D721Med (cell line): ENCODE results near the gene CYP51A1.
"Not testable (repeated sequence)": the region's sequence is repeated elsewhere in the genome, so short reads cannot be mapped to it uniquely, and the experiment has no call there.

ENCODE experiments used
- DNase-seq: peaks from one replicate; pipeline ENCODE4 v3.0.0; 2011; ENCODE audit warnings: low spot score; ENCODE audit not compliant: insufficient read length
- FAIRE-seq: peaks from 2 replicates; lab custom pipeline; 2011; peaks lifted over from hg19 to GRCh38; lab: Jason Lieb, UNC
- CTCF ChIP-seq: IDR thresholded peaks from 2 replicates; pipeline ENCODE4 v1.5.1; 2012; ENCODE audit warnings: mild to moderate bottlenecking, control low read depth; ENCODE audit not compliant: insufficient read depth; ENCODE audit errors: missing control alignments

The CYP51A1 gene

DNA sequence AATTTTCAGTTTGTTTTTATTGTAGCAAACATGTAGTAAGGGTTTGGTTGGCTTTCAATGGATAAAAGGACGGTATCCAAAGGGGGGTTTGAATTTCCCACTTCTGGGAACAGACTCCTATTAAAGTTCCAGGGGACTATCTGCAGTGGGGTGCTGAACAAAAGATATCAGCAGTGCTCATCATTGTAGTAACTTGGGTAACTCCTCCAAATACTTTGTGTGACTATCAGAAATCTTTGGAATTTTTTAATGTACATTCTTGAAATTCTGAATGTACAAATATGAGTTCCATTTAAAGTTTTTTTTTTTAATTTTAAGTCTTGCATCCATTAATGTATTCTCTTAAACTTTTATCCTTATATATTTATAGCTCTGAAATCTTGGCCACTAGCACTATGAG lies 42.1 kb downstream of the CYP51A1 start:
- no peak for FAIRE-seq
- no peak for TF ChIP-seq CTCF

DNA sequence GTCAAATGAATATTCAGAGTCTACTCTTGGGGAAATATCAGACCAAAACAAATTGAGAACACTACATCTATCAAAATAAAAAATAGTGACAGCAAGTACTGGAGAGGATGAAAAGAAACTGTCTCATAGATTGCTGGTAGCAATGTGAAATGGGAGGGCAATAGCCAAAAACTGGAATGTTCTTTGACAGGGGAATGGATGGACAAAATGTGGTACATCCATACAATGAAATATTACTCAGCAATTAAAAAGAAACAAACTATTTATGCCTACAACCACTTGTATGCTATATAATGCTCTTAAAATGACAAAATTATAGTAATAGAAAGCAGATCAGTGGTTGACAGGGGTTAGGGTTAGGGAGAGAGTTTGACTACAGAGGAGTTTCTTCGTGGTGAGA lies 46.0 kb downstream of the CYP51A1 start:
- DNase-seq (no peak), FAIRE-seq (no peak)
- no peak for TF ChIP-seq CTCF

More for the DNA sequence above, 42.1 kb downstream of the CYP51A1 start:
- DNase-seq = no peak

DNA sequence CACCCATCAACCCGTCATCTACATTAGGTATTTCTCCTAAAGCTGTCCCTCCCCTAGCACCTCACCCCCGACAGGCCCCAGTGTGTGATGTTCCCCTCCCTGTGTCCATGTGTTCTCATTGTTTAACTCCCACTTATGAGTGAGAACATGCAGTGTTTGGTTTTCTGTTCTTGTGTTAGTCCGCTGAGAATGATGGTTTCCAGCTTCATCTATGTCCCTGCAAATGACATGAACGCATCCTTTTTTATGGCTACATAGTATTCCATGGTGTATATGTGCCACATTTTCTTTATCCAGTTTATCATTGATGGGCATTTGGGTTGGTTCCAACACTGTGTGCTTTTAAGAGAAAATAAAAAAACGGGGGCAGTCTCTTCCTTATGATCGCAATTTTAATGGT lies 50.4 kb downstream of the CYP51A1 start:
- DNase-seq, FAIRE-seq: not testable (repeated sequence)

GRCh38 chr7:92076509-92076908 lies 57.8 kb downstream of the CYP51A1 start:
- no peak for DNase-seq
- no peak for TF ChIP-seq CTCF
- FAIRE-seq = no peak

- FAIRE-seq (peak; percentile 60), DNase-seq (no peak)
- TF ChIP-seq CTCF = no peak
These were observed 58.7 kb downstream of the CYP51A1 start for GRCh38 chr7:92075455-92076158.

DNA sequence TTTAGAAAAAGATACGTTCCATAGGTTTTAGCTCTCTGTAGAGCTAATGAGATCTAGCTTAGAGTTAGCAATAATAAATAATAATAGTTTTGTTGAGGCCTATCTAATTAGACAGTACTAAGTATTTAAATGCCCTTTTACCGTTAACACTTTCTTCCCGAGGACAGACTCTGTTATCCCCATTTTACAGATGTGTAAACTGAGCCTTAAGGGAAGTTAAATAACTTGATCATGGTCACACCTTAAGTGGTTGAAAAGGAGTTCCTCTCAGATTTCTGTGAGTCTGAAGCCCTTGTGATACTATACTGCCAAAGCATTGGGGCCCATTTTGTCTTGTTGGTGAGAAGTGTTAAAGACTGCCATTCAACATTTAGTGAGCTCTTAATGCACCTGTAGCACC lies 61.6 kb downstream of the CYP51A1 start:
- DNase-seq (no peak), FAIRE-seq (no peak)
- no peak for TF ChIP-seq CTCF

GRCh38 chr7:92072121-92072520 lies 62.2 kb downstream of the CYP51A1 start:
- DNase-seq (no peak), FAIRE-seq (no peak)
- TF ChIP-seq CTCF = no peak
